Neuron (in vitro differentiated cells): Measurements from ENCODE around the gene OR4K13.

Source experiments
- H2AFZ ChIP-seq: one replicate; pipeline ENCODE4 v1.6.1; 2013; ENCODE audit warnings: low read depth, mild to moderate bottlenecking, inconsistent platforms, low read length, moderate library complexity
- H3K27me3 ChIP-seq: one replicate; pipeline ENCODE4 v1.6.1; 2013; ENCODE audit warnings: low read length; ENCODE audit not compliant: insufficient read depth
- H3K36me3 ChIP-seq: one replicate; pipeline ENCODE4 v1.6.1; 2013; ENCODE audit warnings: low read length; ENCODE audit not compliant: insufficient read depth
- H3K4me1 ChIP-seq: one replicate; pipeline ENCODE4 v1.6.1; 2013; ENCODE audit warnings: low read length; ENCODE audit not compliant: insufficient read depth
- H3K4me3 ChIP-seq: 2 replicates; pipeline ENCODE4 v1.5.1; 2013; ENCODE audit warnings: mild to moderate bottlenecking, low read length, moderate library complexity
- H3K9me3 ChIP-seq: one replicate; pipeline ENCODE4 v1.6.1; 2013; ENCODE audit warnings: low read length

OR4K13 gene, protein sequence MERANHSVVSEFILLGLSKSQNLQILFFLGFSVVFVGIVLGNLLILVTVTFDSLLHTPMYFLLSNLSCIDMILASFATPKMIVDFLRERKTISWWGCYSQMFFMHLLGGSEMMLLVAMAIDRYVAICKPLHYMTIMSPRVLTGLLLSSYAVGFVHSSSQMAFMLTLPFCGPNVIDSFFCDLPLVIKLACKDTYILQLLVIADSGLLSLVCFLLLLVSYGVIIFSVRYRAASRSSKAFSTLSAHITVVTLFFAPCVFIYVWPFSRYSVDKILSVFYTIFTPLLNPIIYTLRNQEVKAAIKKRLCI

DNA sequence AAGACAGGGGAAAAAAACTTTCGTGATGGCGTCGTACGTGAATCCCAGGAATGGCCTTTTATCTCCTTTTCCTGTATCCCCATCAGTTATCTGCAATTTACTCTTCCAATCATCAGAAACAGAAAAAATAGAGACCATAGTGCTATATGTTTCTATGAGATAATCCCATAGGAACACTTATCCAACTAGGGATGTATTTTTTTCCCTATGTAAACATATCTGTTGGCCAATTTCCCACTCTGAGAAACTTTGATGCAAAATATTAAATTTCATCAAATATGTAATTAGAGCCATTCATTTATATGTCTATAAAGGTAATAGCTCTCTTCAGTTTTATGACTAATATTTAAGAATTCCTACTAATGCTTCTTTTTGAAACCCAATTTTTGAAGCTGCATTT is at the start of gene OR4K13:
Gene OR4K13, minus strand, starts transcription at position 101 of the 400 bp plus-strand sequence. CDS start 1,280 bp downstream, outside the sequence.
- no peaks in the 10 kb centered on the region for H3K4me1 ChIP-seq
- no peaks in the 10 kb centered on the region for H3K9me3 ChIP-seq
- no peaks in the 10 kb centered on the region for H3K36me3 ChIP-seq
- peaks cover 3% of the 10 kb centered on the region for H3K27me3 ChIP-seq
- H2AFZ ChIP-seq: no peak within 1 kb of the TSS
- no peak within 1 kb of the TSS for H3K4me3 ChIP-seq

DNA sequence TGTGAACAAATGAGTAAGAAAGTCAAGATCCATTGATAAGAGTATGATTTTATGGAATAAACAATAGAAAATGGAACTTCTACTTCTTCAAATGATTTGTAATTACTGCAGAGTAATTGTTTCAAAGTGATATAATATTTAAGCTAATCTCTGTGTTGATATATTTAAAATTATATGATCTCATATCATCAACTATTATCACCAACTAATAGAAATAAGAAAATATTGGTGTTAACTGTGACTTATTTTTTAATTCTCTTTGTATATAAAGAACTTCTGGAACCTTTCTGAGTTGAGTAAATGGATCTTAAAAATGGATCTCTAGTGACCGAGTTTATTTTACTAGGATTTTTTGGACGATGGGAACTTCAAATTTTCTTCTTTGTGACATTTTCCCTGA is 23.9 kb upstream of the OR4K13 start, which contains the start of gene OR4L1:
Gene OR4L1, plus strand, starts transcription at position 301 of the 400 bp plus-strand sequence. Its CDS starts 0 bp downstream, at position 301.
- no peak within 1 kb of the TSS for H2AFZ ChIP-seq
- H3K4me3 ChIP-seq: no peak within 1 kb of the TSS
- no peaks in the 10 kb centered on the region for H3K9me3 ChIP-seq
- H3K4me1 ChIP-seq: no peaks in the 10 kb centered on the region
- no peaks in the 10 kb centered on the region for H3K27me3 ChIP-seq
- no peaks in the 10 kb centered on the region for H3K36me3 ChIP-seq

DNA sequence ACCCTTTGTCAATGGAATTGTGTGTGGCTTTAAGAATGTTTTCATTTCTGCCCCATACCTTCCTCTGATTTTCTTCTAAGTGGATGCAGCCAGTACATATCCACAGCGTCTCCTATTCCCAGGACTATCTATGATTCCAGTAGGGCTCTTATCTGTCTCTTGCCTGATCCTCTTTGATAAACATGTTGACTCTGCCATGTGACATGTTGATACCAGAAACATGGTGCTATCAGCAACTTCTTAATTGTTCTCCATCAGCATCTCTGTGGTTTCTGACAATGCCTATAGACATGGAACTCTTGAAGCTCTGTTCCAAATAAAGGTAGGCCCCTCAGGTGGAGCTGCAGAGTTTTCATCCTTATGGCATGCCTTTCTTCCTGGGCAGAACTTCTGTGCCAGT is 12.4 kb upstream of the OR4K13 start:
- Histone ChIP-seq H3K36me3 (no peaks in the 10 kb centered on the region), H3K27me3 (no peaks in the 10 kb centered on the region), H2AFZ (no peak overlapping the region), H3K9me3 (no peaks in the 10 kb centered on the region), H3K4me1 (no peaks in the 10 kb centered on the region), H3K4me3 (no peak overlapping the region)

DNA sequence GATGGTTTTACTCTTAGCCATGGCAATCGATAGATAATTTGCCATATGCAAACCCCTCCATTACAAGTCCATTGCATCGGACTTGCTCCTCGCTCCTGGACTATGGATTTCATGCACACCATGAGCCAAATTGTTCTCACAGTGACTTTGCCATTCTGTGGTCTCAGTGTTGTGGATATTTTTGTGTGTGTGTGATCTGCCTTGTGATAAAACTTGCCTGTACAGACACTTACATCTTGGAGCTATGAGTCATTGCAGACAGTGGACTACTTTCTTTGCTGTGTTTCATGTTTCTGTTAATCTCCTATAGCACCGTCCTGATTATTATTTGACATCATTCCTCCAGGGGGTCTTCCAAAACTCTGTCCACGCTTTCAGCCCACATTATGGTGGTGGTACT is 8.4 kb upstream of the OR4K13 start:
- Histone ChIP-seq H3K27me3 (no peaks in the 10 kb centered on the region), H3K9me3 (no peaks in the 10 kb centered on the region), H3K4me1 (no peaks in the 10 kb centered on the region), H3K36me3 (no peaks in the 10 kb centered on the region), H3K4me3 (no peak overlapping the region), H2AFZ (no peak overlapping the region)

DNA sequence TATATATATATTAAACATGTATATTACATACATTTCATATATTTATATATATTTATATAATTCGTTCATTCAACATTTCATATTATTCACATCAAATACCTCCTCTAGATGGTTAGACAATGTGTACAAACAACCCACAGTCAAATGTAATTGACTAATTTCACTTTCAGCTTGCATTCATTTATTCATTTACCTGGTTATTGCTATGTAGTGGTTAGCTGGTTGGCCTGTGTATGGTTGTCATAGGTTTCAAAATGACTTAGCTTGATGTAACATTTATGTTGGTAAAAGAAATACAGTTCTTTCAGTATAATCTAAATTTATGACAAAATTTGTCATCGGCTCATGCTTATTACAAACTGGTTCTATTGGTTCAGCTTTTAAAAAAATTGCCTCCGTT is 389 bp downstream of the OR4K13 start:
- peaks cover 3% of the 10 kb centered on the region for H3K27me3 ChIP-seq
- H3K4me3 ChIP-seq: no peak overlapping the region
- H2AFZ ChIP-seq: no peak overlapping the region
- H3K4me1 ChIP-seq: no peaks in the 10 kb centered on the region
- no peaks in the 10 kb centered on the region for H3K36me3 ChIP-seq
- H3K9me3 ChIP-seq: no peaks in the 10 kb centered on the region

DNA sequence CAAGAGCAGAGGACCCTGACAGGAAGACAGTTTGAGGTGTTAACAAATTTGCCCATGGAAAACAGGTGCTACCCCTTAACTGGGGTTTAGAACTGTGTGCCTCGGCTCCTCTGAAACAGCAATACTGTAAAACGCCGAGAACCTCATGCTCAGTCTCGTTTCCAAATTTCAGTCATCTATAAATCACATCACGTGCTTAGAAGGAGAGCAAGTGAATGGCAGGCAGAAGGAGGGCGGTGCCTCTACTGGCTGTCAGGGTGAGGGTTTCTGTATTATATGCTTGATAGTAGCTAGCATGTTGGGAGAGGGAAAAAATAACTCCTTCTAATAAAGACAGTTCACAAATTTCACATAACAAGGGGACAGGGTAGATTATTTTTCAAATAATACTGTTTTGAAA is 4.8 kb downstream of the OR4K13 start:
- Histone ChIP-seq H3K9me3 (no peaks in the 10 kb centered on the region), H3K4me1 (no peaks in the 10 kb centered on the region), H3K27me3 (peaks cover 3% of the 10 kb centered on the region), H3K36me3 (no peaks in the 10 kb centered on the region), H2AFZ (no peak overlapping the region), H3K4me3 (no peak overlapping the region)

DNA sequence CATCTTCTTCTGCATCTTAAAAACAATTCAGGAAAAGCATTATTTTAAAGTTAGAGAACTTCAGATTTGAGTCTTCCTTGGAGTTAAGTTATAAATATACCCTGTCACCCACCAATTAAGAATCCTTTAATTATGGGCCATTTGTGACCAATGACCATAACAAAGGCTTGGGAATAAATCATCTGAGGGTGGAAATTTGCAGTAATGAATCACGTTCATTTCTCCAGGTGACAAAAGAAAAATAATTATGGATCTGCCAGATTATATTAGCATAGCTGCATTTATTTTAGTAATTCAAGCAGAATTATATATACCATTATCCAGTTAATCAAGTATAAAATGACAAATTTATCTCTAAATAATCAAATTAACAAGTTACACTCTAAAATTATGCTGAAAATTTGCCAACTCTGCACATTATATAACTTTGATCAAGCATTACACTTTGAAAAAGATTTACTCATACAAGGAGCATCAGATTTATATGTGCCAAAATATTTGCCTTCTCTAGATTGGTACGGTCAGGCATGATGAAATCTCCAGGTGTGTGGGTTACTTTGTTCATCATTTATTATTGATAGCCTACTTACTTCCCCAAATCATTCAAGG is 16.5 kb downstream of the OR4K13 start, which contains the start of gene OR4K14:
Gene OR4K14, minus strand, starts transcription at position 51 of the 609 bp plus-strand sequence. CDS start 4,114 bp downstream, outside the sequence.
- Histone ChIP-seq H3K9me3 (no peaks in the 10 kb centered on the region), H3K27me3 (no peaks in the 10 kb centered on the region), H3K4me3 (no peak within 1 kb of the TSS), H2AFZ (no peak within 1 kb of the TSS), H3K36me3 (no peaks in the 10 kb centered on the region), H3K4me1 (no peaks in the 10 kb centered on the region)

DNA sequence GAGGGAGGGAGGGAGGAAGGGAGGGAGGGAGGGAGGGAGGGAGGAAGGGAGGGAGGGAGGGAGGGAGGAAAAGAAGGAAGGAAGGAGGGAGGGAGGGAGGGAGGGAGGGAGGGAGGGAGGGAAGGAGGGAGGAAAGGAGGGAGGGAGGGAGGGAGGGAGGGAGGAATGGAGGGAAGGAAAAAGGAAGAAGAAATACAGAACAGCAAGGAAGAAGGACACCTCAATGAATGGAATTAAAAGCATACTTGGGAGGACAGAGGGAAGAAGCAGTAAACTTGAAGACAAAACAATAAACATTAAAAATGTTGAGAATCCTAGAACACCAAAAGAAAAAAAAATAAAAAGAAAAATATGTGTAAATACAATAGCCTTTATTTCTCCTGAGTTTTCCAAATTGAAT is 27.7 kb downstream of the OR4K13 start:
- H3K4me1 ChIP-seq: no peaks in the 10 kb centered on the region

DNA sequence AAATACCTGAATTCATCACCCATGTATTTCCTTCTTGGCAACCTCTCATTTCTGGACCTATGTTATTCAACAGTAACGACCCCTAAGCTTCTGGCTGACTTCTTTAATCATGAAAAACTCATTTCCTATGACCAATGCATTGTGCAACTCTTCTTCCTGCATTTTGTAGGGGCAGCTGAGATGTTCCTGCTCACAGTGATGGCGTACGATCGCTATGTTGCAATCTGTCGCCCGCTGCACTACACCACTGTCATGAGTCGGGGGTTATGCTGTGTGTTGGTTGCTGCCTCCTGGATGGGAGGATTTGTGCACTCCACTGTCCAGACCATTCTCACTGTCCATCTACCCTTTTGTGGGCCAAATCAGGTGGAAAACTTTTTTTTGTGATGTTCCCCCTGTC is 33.5 kb downstream of the OR4K13 start:
- no peaks in the 10 kb centered on the region for H3K36me3 ChIP-seq
- H2AFZ ChIP-seq: no peak overlapping the region
- H3K4me1 ChIP-seq: no peaks in the 10 kb centered on the region
- no peaks in the 10 kb centered on the region for H3K9me3 ChIP-seq
- H3K27me3 ChIP-seq: no peaks in the 10 kb centered on the region
- H3K4me3 ChIP-seq: no peak overlapping the region

More for the DNA sequence above, 27.7 kb downstream of the OR4K13 start:
- H2AFZ ChIP-seq: no peak overlapping the region
- H3K9me3 ChIP-seq: no peaks in the 10 kb centered on the region
- no peaks in the 10 kb centered on the region for H3K36me3 ChIP-seq
- H3K4me3 ChIP-seq: no peak overlapping the region
- H3K27me3 ChIP-seq: no peaks in the 10 kb centered on the region

DNA sequence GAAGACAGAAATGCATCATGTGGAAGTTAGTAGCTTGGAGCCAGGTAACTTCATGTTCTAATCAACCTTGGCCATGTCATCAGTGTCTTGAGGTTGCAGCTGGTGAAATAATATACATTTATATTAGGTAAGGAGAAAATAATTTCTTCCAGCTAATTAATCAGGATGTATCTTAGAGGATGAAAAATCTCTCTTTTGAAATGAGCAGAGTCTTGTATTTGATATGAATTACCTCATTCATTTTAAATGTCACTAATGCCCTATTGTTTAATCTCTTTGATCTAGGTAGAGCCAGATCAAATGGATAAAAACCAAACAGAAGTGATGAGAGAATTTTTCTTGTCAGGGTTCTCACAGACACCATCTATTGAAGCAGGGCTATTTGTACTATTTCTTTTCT is 34.0 kb downstream of the OR4K13 start, which contains the start of gene OR4Q2:
Gene OR4Q2, plus strand, starts transcription at position 301 of the 400 bp plus-strand sequence.
- H3K9me3 ChIP-seq: no peaks in the 10 kb centered on the region
- no peaks in the 10 kb centered on the region for H3K27me3 ChIP-seq
- H3K4me3 ChIP-seq: no peak within 1 kb of the TSS
- no peaks in the 10 kb centered on the region for H3K36me3 ChIP-seq
- no peak within 1 kb of the TSS for H2AFZ ChIP-seq
- H3K4me1 ChIP-seq: no peaks in the 10 kb centered on the region

DNA sequence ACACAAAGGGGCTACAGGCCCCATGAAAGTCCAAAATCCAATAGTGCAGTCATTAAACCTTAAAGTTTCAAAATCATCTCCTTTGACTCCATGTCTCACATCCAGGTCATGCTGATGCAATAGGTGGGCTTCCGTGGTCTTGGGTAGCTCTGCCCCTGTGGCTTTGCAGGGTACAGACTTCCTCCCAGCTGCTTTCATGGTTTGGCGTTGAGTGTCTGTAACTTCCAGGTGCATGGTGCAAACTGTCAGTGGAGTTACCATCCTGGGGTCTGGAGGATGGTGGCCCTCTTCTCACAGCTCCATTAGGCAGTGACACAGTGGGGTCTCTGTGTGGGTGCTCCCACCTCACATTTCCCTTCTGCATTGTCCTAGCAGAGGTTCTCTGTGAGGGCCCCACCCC is 42.4 kb downstream of the OR4K13 start:
- H2AFZ ChIP-seq: no peak overlapping the region
- H3K4me3 ChIP-seq: no peak overlapping the region
- H3K4me1 ChIP-seq: no peaks in the 10 kb centered on the region
- H3K27me3 ChIP-seq: no peaks in the 10 kb centered on the region
- H3K36me3 ChIP-seq: no peaks in the 10 kb centered on the region
- H3K9me3 ChIP-seq: no peaks in the 10 kb centered on the region
